HG02938 (cell line): ENCODE measurements around the gene RUFY4.
"Not testable (repeated sequence)": the region's sequence is repeated elsewhere in the genome, so short reads cannot be mapped to it uniquely, and the experiment has no call there.

ENCODE experiments used
- ATAC-seq: cut with Tn5 transposase; IDR thresholded peaks from one replicate; pipeline ENCODE4 v1.9.1; 2021; ENCODE audit warnings: mild to moderate bottlenecking, moderate library complexity; ENCODE audit not compliant: unreplicated experiment

RUFY4 gene

GRCh38 chr2:218082586-218083351 is 13.7 kb downstream of the RUFY4 start:
- ATAC-seq: no peak

GRCh38 chr2:218083352-218083676 is 14.3 kb downstream of the RUFY4 start:
- no peak for ATAC-seq

GRCh38 chr2:218086478-218086877 is 17.4 kb downstream of the RUFY4 start:
- ATAC-seq: no peak

- no peak for ATAC-seq
Observed at GRCh38 chr2:218089259-218089658, 20.2 kb downstream of the RUFY4 start.

DNA sequence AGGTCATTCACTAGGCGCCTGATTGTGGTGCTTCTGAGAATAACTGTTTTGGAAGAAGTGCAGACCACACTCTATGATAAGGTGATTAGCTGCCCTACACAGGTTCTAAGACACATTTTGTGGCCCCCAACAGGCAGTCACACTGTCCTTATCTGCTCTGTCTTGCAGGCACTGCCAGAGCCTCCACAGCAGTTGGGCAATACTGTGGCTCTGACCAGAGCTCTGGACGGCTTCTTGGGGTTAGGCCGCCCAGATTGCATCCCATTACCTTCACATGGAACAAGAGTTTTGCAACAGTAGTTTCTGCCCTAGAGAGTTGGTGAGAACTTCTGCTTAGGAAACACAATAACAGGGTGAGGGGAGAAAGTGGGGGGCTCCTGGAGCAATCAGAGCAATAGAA is 22.7 kb downstream of the RUFY4 start:
- ATAC-seq: no peak

DNA sequence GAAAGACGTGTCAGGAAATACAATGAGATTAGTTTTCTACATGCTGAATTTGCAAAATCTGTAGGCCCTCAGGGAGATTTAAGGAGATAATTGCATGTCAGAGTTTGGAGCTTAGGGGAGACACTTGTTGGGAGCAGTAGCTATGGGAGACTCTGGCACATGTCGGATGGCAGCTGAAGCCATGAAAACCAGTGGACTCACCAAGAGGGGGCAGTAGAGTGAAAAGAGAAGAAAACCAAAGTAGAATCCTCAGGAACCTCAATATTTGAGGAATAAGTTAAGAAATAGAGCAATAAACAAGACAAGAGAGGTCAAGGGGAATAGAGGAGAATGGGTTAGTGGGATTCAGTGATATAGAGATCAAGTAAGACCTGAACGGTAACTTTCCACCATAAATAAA is 24.8 kb downstream of the RUFY4 start:
- ATAC-seq: no peak

GRCh38 chr2:218095853-218096252 is 26.8 kb downstream of the RUFY4 start:
- no peak for ATAC-seq

DNA sequence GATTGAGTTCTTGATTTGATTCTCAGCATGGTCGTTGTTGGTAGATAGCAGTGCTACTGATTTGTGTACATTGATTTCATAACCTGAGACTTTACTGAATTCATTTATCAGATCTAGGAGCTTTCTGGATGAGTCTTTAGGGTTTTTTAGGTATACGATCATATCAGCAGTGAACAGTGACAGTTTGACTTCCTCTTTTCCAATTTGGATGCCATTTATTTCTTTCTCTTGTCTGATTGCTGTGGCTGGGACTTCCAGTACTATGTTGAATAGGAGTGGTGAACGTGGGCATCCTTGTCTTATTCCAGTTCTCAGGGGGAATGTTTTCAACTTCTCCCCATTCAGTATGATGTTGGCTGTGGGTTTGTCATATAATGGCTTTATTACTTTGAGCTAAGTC is 28.9 kb downstream of the RUFY4 start:
- no peak for ATAC-seq

DNA sequence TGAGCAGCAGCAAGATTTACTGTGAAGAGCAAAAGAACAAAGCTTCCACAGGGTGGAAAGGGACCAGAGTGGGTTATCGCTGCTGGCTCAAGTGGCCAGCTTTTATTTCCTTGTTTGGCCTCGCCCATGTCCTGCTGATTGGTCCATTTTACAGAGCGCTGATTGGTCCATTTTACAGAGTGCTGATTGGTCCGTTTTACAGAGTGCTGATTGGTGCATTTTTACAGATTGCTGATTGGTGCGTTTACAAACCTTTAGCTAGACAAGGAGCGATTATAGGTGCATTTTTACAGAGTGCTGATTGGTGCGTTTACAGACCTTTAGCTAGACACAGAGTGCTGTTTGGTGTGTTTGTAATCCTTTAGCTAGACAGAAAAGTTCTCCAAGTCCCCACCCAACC is 39.8 kb downstream of the RUFY4 start:
- ATAC-seq: not testable (repeated sequence)

DNA sequence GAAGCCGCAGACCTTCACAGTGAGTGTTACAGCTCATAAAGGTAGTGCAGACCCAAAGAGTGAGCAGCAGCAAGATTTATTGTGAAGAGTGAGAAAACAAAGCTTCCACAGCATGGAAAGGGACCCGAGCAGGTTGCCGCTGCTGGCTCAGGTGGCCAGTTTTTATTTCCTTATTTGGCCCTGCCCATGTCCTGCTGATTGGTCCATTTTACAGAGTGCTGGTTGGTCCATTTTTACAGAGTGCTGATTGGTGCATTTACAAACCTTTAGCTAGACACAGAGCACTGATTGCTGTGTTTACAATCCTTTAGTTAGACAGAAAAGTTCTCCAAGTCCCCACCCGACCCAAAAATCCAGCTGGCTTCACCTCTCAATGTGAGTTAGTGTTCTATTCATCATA is 52.7 kb downstream of the RUFY4 start:
- ATAC-seq: not testable (repeated sequence)

DNA sequence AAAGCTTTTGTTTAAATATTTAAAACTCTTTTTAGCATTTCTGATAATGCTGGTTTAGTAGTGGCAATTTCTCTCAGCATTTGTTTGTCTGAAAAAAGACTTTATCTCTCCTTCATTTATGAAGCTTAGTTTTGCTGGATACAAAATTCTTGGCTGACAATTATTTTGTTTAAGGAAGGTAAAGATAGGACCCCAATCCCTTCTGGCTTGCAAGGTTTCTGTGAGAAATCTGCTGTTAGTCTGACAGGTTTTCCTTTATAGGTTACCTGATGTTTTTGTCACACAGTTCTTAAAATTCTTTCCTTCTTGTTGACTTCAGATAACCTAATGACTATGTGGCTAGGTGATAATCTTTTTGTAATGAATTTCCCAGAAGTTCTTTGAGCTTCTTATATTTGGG is 53.2 kb downstream of the RUFY4 start:
- not testable (repeated sequence) for ATAC-seq

DNA sequence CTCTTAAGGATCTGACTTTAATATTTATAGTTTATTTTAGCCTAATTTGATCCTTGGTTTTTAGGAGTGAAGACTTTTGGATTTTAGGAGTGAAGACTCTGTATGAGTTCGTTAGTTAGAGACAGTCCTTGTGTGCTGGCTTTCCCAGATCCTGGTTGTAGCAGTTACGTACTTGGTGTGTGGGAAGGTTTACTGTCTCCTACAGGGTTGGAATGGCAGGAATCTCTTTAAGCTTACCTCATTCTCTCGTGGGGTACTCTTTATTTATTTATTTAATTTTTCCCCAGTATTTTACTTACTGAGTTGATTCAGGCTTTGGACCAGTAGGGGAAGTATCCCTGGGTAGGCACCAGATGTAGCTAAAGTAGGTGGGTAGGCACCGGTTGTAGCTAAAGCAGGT is 54.9 kb downstream of the RUFY4 start:
- ATAC-seq: no peak

DNA sequence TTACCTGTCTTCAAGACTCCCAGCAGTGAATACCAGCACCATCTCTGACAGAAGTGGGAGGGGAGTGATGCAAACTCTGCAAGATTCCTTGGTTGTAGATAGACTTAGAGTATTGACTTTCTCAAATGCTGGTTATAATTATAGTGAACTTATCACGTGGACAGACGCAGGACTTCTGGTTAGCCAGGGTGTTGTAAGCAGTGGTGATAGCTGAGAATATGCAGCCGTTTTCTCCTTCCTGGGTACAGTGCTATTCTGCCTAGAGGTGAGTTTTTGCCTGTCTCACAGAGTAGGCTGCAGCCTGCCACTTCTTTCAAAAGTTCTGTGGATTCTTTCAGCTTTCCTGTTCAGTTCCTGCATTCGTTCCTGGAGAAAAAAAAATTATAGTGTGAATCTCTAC is 56.0 kb downstream of the RUFY4 start:
- ATAC-seq: no peak

- peak; percentile 51 for ATAC-seq
Observed at GRCh38 chr2:218125626-218126080, 56.6 kb downstream of the RUFY4 start, which contains the start of gene CXCR2. TSS of gene CXCR2 (plus strand) at chr2:218126028. CDS start at chr2:218134802, 8,774 bp downstream.

DNA sequence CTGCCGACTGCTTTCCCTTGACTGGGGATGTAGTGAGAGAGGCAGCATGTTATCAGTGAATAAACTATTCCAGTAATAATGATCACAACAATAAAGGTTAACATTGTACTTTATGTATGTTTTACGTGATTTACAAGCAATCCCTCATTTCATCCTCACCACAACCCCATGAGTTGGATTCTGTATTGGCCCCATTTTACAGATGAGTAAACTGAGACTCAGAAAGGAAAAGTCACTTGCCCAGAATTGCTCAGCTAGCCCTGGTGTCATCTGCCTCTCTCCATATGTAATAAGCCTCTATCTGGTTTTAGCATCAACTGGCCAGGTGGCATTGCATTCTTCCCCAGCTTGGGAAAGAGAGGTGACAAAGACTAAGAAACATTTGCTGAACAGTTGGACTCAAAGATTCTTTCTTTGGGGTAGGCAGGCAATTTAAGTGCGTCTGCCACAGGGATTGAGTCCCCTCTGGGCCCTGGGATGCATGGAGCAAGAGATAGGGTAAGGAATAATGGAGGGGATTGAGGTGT is 58.9 kb downstream of the RUFY4 start:
- no peak for ATAC-seq

GRCh38 chr2:218128781-218129457 is 59.9 kb downstream of the RUFY4 start:
- ATAC-seq: no peak

DNA sequence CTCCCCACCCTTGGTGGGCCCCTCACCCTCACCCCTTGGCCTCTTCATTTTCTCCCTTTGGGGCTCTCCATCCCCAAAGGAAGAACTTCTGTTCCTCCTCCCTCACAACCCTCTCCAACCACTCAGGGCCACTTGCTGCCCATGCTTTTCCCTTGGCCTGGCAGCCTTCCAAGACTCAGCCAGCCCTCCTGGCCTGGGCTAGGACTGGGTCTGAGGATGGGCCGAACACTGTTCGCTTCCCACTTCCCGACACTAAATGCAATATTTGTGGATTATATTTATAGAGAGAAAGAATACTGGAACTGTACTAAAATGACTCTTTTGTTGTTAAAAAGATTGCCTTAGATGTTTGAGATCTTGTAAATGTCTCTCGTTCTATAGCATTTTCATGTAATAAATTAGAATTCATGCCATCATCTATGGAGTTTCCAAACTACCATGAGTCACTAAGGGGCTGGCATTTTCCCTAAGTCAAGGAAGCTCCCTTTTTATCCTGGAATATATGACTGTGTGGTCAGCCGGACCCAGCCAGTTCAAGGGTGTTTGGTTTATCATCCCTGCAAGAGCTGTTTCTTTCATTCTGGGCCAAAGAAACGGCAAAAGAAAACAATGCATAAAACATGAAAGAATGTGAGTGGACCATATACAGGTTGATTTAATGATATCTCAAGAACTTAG is 60.5 kb downstream of the RUFY4 start:
- no peak for ATAC-seq

DNA sequence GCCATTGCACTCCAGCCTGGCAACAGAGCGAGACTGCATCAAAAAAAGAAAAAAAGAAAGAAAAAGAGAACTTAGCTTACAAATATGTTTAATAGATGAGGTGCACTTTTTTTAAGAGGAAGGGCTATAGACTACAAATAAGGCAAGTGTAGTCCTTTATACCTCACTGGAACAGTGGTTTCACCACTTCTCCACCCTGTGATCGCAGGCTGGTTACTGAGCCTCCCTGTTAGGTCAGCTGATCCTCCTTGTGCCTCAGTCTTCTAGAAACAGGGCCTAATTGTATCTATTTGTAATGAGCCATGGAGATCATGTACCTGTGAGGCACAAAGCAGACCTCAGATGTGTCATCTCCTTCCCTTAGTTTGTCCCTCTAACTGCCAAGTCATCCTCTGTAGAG is 61.3 kb downstream of the RUFY4 start:
- ATAC-seq: no peak

- no peak for ATAC-seq
Observed at GRCh38 chr2:218130822-218131221, 61.8 kb downstream of the RUFY4 start.

DNA sequence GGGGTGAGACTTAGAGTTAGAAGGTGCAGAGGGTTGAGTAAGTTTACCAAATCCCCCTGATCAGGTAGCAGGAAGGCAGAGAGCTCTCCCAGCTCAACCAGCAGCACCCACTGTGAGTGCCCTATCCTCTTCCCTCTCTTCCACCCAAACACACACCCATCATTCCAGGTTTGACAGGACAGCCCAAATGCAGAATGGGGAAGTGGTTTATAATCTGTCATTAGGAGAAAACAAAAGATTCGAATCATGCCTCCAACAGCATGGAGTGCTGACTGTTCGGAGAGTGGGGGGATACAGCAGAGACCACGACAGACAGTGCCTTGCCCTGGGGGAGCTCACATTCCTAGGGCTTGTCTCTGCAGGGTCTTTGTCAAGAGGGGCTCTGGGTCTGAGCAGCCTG is 68.5 kb downstream of the RUFY4 start:
- ATAC-seq: no peak

DNA sequence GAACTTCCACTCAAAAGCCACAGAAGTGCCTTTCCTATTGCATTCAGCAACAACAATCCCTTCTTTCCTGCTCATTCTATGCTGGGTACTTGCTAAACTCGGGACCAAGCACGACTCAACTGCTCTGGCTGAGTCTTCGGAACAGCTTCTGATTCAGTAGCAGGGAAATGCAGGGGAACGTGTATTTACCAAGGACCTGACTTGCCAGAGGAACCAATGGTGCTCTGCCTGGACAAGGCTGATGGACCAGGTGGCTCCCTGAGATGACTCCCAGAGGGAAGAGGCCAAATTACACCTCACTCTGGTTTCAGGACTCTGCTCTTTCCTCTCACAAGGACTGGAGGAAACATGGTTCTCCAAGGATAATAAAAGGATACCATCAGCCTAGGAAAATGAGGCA is 69.0 kb downstream of the RUFY4 start:
- ATAC-seq: no peak
